Fibroblast of lung (primary cell): ENCODE results near the gene KIAA0753. TPM values are rescaled to one million over a fixed set of nuclear protein-coding genes. Genes with fewer than 3 reads are reported as not detected.
A peak's percentile ranks its signal among the peaks of the same experiment; 100 is the strongest.
"Not testable (repeated sequence)": the region's sequence is repeated elsewhere in the genome, so short reads cannot be mapped to it uniquely, and the experiment has no call there.

Experiments used
- DNase-seq, 2 donors: peaks; one replicate each; pipeline versions ENCODE4 v3.0.0 to v3.0.0-alpha.2; 2010; ENCODE audit warnings: low read depth in 2 of 2
- H2AFZ ChIP-seq: 2 replicates; pipeline ENCODE4 v1.5.1; 2012; ENCODE audit warnings: low read length, control low read depth, inconsistent platforms
- H3K27ac ChIP-seq: 2 replicates; pipeline ENCODE4 v1.5.1; 2011; ENCODE audit warnings: low read length, control low read depth; ENCODE audit not compliant: insufficient read depth
- H3K27me3 ChIP-seq: 2 replicates; pipeline ENCODE4 v1.5.1; 2011; ENCODE audit warnings: mild to moderate bottlenecking, low read length; ENCODE audit not compliant: control insufficient read depth, insufficient read depth
- H3K36me3 ChIP-seq: 2 replicates; pipeline ENCODE4 v1.5.1; 2011; ENCODE audit warnings: low read length; ENCODE audit not compliant: control insufficient read depth, insufficient read depth
- H3K4me1 ChIP-seq: 2 replicates; pipeline ENCODE4 v1.5.1; 2011; ENCODE audit warnings: low read length; ENCODE audit not compliant: control insufficient read depth, insufficient read depth; ENCODE audit errors: extremely low read depth
- H3K4me2 ChIP-seq: 2 replicates; pipeline ENCODE4 v1.5.1; 2011; ENCODE audit warnings: low read length, control low read depth; ENCODE audit not compliant: insufficient read depth; ENCODE audit errors: extremely low read depth
- H3K4me3 ChIP-seq, 4 experiments: fragments of 200-600 bp in 1 of 4; sonication (generic) in 1 of 4; replicated peaks in 1 of 4; 2 replicates each; pipeline ENCODE4 v1.5.1; 2011 to 2016; ENCODE audit warnings: low read length in 4 of 4, low read depth in 3 of 4, mild to moderate bottlenecking in 3 of 4, control low read depth in 2 of 4, inconsistent platforms in 1 of 4, mixed read lengths in 1 of 4; ENCODE audit not compliant: insufficient read depth in 1 of 4; ENCODE audit errors: control extremely low read depth in 1 of 4
- H3K79me2 ChIP-seq: 2 replicates; pipeline ENCODE4 v1.5.1; 2012; ENCODE audit warnings: mild to moderate bottlenecking, low read length, inconsistent platforms; ENCODE audit not compliant: control insufficient read depth, insufficient read depth
- H3K9ac ChIP-seq: 2 replicates; pipeline ENCODE4 v1.5.1; 2011; ENCODE audit warnings: mild to moderate bottlenecking, low read length, control low read depth; ENCODE audit not compliant: insufficient read depth
- H3K9me3 ChIP-seq: 2 replicates; pipeline ENCODE4 v1.5.1; 2012; ENCODE audit warnings: low read depth, low read length; ENCODE audit not compliant: control insufficient read depth, insufficient read depth
- H4K20me1 ChIP-seq: 2 replicates; pipeline ENCODE4 v1.5.1; 2011; ENCODE audit warnings: low read length; ENCODE audit not compliant: control insufficient read depth, insufficient read depth; ENCODE audit errors: extremely low read depth
- EZH2 ChIP-seq: IDR thresholded peaks from 2 replicates; pipeline ENCODE4 v1.5.1; 2012; ENCODE audit warnings: low read length, control low read depth, mild to moderate bottlenecking; ENCODE audit errors: missing control alignments
- polyA plus RNA-seq, 2 donors: library from polyadenylated mRNA; depleted of rRNA in 1 of 2; stranded (reverse) in 1 of 2; unstranded in 1 of 2; fragments of >200 nt; gene quantifications; 2 replicates each; pipeline ENCODE4 v1.2.1, GENCODE V29; 2011 to 2012; ENCODE audit warnings: missing spikeins in 1 of 2
- total RNA-seq: library from RNA; depleted of rRNA; stranded (reverse); fragments of >200 nt; gene quantifications from 2 replicates; pipeline ENCODE4 v1.2.1, GENCODE V29; 2014
- TF ChIP-seq, protein P1 (sequence below), 2 donors: IDR thresholded peaks in 1 of 2; conservative IDR thresholded peaks in 1 of 2; 1 replicate in 1 of 2; 2 replicates in 1 of 2; pipeline ENCODE4 v1.5.1; 2011 to 2012; ENCODE audit warnings: low read length in 2 of 2, control low read depth in 1 of 2, inconsistent platforms in 1 of 2, low read depth in 1 of 2, mild to moderate bottlenecking in 1 of 2

KIAA0753 gene
- total and polyA plus RNA-seq, 2 donors (not counting 1 experiment from before 2014, with no cell fraction given): 5.8 to 12.9 TPM

DNA sequence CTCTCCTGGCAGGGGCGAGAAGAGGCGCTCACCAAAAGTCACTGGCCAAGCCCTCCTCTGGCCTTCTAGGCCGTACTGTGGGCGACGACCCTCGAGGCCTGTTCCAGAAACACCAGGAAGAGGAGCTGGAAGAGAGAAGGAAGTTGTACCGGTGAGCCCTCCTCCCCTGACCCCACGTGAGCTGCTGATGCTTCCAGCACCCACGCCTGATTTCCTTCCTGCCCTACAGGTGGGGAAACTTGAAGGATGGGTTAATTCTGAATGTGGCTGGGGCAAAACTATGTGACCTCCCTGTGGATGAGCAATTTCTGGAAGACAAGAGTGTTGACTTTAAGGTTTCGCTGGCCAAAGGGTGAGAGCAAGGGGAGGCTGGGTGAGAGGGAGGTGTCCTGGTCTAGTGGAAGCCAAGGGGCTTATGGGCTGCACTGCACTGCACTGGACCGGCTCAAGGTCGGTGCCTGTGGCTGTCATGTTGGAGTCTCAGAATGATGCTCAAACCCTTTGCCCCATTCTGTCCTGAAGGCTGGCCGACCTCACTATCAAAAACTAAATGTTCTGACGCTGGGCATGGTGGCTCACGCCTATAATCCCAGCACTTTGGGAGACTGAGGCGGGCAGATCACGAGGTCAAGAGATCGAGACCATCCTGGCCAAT is 17.2 kb upstream of the KIAA0753 start:
- DNase-seq: no peak
- H3K9me3 ChIP-seq: no peaks in the 10 kb centered on the region
- no peaks in the 10 kb centered on the region for H3K36me3 ChIP-seq
- H4K20me1 ChIP-seq: no peaks in the 10 kb centered on the region
- no peak overlapping the region for H2AFZ ChIP-seq
- H3K79me2 ChIP-seq: no peaks in the 10 kb centered on the region
- H3K27me3 ChIP-seq: peaks cover 22% of the 10 kb centered on the region
- no peak overlapping the region for H3K4me2 ChIP-seq
- no peak overlapping the region for H3K27ac ChIP-seq
- TF ChIP-seq, protein P1, sequence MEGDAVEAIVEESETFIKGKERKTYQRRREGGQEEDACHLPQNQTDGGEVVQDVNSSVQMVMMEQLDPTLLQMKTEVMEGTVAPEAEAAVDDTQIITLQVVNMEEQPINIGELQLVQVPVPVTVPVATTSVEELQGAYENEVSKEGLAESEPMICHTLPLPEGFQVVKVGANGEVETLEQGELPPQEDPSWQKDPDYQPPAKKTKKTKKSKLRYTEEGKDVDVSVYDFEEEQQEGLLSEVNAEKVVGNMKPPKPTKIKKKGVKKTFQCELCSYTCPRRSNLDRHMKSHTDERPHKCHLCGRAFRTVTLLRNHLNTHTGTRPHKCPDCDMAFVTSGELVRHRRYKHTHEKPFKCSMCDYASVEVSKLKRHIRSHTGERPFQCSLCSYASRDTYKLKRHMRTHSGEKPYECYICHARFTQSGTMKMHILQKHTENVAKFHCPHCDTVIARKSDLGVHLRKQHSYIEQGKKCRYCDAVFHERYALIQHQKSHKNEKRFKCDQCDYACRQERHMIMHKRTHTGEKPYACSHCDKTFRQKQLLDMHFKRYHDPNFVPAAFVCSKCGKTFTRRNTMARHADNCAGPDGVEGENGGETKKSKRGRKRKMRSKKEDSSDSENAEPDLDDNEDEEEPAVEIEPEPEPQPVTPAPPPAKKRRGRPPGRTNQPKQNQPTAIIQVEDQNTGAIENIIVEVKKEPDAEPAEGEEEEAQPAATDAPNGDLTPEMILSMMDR (conservative IDR thresholded peaks at IDR 0.05 in 1 of 2, IDR thresholded peaks at IDR 0.05 in 1 of 2; ENCODE audit: low read depth in 1 of 2, low read length in 2 of 2): no peak
- no peak overlapping the region for H3K4me3 ChIP-seq
- no peak overlapping the region for H3K9ac ChIP-seq
- H3K4me1 ChIP-seq: no peaks in the 10 kb centered on the region

DNA sequence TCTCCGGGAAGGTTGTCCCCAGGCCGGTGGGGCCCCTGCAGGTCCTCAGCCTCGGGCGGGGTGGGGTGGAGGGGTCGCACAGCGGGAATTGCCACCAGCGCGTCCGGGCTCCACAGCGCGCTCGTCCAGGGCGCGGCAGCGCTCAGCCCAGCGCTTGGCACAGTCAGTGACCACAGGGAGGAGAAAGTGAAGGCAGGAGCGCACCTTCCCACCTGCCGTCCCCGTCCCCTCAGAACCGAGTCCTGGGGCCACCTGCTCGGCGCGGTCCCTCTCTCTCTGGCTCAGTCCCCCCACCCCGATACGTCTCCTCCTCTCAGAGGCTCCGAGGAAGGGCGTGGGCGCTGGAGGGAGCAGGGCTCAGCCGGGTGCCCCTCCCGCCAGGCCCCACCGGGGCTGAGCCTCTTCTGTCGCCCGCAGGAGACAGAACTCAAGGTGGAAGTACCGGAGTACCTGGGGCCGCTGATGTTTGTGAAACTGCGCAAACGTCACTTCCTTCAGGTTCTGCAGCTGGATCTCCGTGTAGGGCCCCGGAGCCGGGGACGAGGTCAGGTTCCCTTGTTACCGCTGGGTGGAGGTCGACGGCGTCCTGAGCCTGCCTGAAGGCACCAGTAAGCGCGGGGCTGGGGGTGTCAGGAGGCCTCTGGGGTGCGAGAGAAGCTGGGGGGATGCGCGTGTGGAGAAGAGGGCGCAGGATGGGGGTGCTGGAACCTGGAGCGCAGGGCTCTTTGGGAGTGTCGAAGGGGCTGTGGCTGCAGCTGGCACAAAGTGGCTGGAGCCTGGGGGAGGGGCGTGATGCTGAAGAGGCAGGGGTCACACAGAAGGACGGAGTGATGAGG is 16.5 kb upstream of the KIAA0753 start:
- not testable (repeated sequence) for H3K9ac ChIP-seq, H3K27ac ChIP-seq, H4K20me1 ChIP-seq, H3K4me2 ChIP-seq, H3K79me2 ChIP-seq, DNase-seq, H2AFZ ChIP-seq, H3K36me3 ChIP-seq, H3K9me3 ChIP-seq, H3K4me1 ChIP-seq, H3K4me3 ChIP-seq
- peaks cover 22% of the 10 kb centered on the region for H3K27me3 ChIP-seq

DNA sequence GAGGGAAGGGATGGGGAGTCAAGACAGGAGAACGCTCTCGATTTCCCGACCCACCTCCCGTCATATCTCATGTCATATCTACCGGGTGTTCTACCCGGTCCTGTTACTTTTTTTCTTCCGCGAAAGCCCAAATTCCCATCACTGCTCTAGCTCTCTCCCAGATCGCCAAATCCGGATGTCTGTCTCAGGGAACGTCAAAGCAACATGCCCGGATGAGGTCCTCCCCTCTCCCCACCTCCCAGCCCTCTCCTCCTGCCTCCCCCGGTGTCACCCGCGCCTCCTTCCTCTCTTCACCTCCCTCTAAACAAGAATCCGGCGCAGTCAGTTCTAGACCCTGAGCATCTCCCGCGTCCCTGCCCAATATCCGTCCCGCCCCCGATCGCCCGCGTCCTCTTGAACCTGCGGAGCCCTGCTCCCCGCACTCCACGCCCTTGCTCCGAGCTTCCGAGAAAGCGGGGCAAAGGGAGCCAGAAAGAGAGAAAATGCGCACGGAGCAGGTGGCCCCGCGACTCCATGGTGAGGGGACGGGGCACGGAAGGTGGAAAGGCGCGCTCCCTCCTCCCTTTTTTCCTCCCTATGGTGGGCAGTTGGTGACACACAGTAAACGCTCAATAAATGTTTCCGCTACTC is 15.3 kb upstream of the KIAA0753 start:
- not testable (repeated sequence) for H3K4me3 ChIP-seq, H3K27ac ChIP-seq, H3K4me1 ChIP-seq, H3K36me3 ChIP-seq, H4K20me1 ChIP-seq, H3K79me2 ChIP-seq, DNase-seq, H3K9ac ChIP-seq, H2AFZ ChIP-seq, H3K9me3 ChIP-seq, H3K4me2 ChIP-seq
- peak; percentile 72 for TF ChIP-seq EZH2
- peaks cover 16% of the 10 kb centered on the region for H3K27me3 ChIP-seq
